GM21619 (cell line): ENCODE data around the gene ALAD.
A peak's percentile ranks its signal among the peaks of the same experiment; 100 is the strongest.
"Not testable (repeated sequence)": the region's sequence is repeated elsewhere in the genome, so short reads cannot be mapped to it uniquely, and the experiment has no call there.

Source experiments
- ATAC-seq: cut with Tn5 transposase; IDR thresholded peaks from one replicate; pipeline ENCODE4 v1.9.1; 2021; ENCODE audit not compliant: unreplicated experiment

The ALAD gene

DNA sequence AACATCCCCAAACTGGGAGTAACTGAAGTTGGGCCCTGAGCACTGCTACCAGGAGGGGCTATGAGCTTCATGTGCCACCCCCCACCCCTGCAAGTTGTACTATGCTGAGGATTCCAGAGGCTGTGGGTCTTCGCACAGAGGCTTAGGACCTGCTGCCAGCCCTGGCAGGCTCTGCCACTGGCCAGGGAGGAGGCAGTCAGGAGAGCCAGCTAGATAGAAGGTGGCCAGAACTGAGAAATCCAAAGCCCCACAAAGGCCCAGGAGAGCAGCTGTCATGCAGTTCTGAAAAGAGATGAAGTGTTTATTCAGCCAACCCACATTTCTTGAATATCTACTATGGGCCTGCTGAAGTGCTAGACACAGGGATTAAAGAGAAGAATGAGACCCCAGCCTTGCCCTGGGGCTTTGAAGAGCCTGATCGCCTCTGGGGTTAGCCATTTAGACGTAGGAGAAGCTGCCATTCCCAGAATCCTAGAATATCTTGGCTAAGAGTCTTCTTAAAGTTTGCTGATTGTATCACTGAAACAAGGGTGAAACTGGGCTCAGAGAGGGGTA, 1.4 kb downstream of the ALAD start:
- ATAC-seq, result no peak

DNA sequence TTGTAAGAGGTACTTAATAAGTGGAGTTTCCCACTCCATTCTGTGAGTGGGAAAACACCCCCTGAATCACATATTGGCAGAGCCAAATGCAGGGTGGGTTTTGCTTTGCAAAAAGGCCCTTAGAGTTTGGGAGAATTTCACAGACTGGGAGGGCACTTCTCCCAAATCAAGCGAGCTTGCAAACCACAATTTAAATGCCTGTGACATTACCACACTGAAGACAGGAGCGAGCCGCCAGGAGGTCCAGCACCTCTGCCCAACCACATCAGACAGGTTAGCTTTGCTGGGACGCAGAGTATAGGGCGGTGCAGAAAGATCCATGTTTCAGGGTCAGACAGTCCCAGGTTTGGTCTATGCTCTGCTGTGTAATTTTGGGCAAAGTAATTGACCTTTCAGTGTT, 2.3 kb downstream of the ALAD start:
- no peak for ATAC-seq

DNA sequence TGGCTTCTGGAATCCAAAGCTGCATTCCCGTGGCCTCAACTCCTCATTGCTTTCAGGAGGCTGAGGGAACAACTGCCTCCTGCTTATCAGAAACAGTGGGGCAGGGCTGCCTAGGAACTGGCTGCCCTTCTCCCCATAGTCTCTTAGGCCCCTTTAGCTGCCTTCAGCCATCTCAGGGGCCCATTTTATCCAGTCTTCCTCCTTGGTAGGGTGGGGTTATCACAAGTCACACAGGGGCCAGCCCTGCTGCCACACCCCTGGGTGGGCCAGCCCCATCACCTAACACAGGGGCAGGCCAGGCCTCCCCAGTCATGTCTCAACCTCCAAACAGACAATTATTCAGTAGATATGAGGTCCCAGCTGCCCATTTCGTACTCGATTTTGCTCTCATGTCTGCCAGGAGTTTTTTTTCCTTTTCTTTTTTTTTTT, 3.9 kb downstream of the ALAD start:
- no peak for ATAC-seq

DNA sequence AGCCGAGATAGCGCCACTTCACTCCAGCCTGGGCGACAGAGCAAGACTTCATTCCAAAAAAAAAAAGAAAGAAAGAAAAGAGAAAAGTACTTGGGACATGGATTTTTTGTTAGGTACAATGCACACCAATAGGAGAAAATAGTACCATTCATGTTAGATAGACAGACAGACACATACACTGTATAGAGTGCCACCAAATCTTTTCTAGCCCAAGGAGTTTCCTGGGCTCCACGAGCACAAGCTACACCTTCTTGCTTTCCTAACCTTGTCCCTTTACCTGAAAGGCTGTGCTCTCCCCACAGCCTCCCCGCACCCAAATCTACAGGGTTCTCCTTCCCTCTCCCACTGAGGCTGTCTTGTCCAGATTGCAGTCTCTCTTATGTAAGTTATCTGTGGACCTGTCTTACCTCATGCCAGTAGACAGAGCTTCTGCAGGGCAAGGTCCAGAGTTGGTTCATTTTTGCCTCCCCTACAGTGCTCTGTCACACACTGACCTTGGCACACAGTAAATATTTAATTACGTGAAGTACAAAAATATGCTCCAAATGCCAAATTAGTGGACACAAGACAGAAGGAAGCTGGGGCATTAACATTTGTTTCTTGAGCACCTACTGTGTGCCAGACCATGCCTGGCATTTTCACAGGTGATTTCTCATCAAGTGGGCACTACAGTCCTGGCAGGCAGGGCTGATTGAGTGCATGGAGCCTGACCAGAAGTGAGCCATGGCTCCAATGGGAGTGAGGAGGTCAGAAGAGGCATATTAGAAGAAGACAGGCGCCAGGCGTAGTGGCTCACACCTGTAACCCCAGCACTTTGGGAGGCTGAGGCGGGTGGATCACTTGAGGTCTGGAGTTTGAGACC, 5.9 kb downstream of the ALAD start:
- ATAC-seq, result no peak

DNA sequence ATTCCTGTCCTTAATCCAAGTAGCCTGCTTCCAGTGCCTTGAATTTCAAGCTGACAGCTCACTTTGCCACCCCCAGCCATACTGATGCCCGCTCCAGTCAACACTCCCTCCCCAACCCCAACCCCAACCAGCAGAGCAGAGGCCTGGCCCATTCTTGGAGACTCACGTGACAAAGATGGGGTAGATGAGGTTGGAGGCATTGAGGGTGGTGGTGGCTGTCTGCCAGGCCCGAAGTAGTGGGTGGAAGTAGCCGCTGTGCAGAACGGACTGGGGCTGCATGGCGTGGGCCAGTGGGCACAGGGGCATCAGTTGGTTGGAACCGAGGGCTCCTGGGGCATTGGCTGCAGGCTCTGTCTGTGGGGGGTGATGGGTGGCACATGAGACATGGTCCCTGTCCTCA, 7.8 kb downstream of the ALAD start:
- ATAC-seq, result no peak

GRCh38 chr9:113391917-113392316, 9.2 kb downstream of the ALAD start:
- no peak for ATAC-seq

DNA sequence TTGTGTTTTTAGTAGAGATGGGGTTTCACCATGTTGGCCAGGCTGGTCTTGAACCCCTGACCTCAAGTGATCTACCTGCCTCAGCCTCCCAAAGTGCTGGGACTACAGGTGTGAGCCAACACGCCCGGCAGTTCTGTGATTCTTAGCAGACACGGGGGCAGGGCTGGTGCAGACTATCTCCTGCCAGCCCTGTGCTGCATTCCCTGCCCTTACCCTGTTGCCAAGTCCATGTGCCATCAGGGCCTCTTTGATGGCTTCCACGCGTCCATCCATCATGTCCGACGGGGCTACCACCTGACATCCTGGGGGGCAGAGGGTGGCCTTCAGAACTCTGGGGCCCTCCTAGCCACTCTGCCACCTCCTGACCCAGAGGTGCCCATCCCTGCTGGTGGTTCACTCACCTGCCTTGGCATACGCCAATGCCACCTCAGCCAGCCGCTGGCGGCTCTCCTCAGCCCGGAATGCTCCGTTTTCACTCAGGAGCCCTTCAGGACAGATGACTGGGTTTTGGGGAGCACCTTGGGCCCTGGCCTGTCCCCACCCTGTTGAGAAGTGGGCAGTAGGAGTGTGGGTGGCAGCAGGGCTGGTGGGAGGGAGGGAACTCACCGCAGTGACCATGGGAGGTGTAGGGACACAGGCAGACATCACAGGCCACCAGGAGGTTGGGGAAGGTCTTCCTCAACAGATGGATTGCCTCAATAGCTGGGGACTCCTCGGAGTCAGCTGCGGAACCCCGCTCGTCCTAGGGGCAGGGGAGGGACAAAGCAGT, 10.7 kb downstream of the ALAD start:
- no peak for ATAC-seq

GRCh38 chr9:113389451-113389850, 11.6 kb downstream of the ALAD start:
- no peak for ATAC-seq

GRCh38 chr9:113388833-113389232, 12.3 kb downstream of the ALAD start:
- ATAC-seq, result no peak

DNA sequence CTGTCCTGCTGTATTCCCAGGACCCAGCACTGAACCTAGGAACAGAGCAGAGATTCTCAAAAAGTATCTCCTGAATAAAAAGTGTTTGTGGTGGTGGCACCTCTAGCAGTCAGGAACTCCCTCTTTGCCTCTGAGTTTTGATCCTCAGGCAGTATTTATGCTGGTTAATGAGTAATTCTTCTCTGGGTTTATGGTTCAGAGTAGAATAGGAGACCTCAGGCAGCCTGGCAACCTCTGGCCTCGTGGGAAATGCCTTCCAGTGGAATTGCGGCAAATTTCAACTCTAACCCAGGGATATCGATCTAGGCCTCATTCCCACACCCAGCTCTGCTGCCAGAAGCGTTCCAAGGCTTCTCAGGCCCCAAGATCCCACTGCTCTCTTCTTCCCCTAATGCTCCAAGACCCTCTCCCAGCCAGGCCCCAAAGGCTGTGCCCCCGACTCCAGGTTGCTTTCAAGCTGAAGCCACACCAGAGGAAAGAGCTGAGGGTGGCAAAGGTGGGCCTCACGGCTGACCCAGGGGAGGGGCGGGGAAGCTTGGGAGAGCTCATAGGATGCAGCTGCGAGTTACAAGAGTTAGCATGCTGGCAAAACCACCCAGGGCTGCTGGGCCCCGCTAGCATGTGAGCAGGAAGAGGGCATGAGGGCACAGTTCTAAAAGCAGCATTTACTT, 13.4 kb downstream of the ALAD start:
- no peak for ATAC-seq

DNA sequence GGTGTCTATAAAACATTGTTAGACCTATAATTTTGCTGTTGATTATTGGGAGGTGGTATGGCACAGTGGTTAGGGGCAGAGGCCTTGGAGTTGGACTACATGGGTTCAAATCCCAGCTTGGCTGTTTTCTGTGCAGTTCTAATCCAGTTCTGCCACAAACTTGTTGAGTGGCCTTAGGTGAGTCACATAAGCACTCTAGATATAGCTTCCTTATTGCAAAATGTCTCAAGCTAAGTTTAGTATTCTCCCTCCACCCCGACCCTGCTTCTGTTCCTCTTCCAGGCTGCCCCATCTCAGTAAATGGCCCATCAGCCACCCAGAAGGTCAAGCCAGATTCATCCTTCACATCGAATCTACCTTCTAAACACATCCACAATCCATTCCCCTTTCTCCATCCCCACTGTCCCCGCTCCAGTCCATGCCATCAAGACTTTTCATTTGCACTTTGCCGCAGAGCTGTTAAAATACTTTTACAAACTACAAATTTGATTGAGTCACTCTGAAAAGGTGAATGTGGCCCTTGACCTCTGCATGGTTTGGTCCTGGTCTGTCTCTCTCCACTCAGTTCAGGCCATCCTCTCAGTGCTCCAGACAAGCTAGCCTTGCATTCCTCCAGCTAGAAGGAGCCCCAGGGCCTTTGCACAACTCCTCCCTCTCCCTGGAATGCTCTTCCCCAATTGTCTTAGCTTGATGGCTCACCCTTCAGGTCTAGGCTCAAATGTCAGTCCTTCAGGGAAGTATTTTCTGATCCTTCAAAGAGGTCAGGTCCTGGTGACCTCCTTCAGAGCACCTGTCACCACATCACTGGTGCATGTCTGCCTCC, 14.3 kb downstream of the ALAD start:
- no peak for ATAC-seq

DNA sequence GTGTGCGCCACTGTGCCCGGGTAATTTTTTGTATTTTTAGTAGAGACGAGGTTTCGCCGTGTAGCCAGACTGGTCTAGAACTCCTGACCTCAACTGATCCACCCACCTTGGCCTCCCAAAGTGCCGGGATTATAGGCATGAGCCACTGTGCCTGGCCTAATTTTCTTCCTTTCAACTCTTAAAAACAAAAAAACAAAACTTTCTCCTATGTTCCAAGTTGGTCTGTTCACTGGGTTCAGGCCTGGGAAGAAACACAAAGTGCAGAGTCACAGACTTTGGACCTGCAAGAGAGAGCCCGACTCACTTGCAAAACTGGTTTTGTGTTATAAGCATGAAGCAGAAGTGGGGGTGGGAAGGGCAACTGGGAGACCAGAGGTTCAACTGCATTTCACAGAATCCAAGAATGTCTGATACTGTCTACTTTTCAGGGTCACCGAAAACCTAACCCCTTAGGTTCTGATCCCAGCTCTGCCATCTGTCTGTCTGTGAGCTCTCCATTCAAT, 19.1 kb downstream of the ALAD start:
- ATAC-seq, result no peak

DNA sequence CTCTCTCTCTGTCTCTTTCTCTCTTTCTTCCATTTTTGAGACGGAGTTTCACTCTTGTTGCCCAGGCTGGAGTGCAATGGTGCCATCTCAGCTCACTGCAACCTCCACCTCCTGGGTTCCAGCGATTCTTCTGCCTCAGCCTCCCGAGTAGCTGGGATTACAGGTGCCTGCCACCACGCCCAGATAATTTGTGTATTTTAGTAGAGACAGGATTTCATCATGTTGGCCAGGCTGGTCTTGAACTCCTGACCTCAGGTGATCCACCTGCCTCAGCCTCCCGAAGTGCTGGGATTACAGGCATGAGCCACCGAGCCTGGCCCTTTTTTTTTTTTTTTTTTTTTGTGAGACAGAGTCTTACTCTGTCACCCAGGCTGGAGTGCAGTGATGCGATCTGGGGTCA, 19.6 kb downstream of the ALAD start:
- not testable (repeated sequence) for ATAC-seq

GRCh38 chr9:113380869-113381378, 20.2 kb downstream of the ALAD start:
- peak; percentile 75 for ATAC-seq

DNA sequence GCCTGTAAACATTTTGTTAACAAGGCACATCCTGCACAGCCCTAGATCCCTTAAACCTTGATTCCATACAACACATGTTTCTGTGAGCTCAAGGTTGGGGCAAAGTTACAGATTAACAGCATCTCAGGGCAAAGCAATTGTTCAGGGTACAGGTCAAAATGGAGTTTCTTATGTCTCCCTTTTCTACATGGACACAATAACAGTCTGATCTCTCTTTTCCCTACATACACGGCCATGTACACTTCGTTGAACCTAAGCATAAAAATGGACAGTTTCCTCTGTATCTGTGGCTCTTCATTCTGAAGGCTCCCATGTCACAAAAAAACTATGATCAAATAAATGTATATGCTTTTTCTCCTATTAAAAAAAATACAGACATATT, 21.3 kb downstream of the ALAD start:
- not testable (repeated sequence) for ATAC-seq

DNA sequence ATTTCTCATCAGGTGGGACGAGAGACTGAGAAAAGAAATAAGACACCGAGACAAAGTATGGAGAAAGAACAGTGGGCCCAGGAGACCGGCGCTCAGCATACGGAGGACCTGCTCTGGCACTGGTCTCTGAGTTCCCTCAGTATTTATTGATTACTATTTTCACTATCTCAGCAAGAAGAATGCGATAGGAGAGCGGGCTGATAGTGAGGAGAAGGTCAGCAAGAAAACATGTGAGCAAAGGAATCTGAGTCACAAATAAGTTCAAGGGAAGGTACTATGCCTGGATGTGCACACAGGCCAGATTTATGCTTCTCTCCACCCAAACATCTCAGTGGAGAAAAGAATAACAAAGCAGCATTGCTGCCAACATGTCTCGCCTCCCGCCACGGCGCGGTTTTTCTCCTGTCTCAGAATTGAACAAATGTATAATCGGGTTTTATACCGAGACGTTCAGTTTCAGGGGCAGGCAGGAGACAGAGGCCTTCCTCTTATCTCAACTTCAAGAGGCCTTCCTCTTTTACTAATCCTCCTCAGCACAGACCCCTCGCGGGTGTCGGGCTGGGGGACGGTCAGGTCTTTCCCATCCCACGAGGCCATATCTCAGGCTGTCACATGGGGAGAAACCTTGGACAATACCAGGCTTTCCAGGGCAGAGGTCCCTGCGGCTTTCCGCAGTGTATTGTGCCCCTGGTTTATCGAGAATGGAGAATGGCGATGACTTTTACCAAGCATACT, 21.8 kb downstream of the ALAD start:
- not testable (repeated sequence) for ATAC-seq

DNA sequence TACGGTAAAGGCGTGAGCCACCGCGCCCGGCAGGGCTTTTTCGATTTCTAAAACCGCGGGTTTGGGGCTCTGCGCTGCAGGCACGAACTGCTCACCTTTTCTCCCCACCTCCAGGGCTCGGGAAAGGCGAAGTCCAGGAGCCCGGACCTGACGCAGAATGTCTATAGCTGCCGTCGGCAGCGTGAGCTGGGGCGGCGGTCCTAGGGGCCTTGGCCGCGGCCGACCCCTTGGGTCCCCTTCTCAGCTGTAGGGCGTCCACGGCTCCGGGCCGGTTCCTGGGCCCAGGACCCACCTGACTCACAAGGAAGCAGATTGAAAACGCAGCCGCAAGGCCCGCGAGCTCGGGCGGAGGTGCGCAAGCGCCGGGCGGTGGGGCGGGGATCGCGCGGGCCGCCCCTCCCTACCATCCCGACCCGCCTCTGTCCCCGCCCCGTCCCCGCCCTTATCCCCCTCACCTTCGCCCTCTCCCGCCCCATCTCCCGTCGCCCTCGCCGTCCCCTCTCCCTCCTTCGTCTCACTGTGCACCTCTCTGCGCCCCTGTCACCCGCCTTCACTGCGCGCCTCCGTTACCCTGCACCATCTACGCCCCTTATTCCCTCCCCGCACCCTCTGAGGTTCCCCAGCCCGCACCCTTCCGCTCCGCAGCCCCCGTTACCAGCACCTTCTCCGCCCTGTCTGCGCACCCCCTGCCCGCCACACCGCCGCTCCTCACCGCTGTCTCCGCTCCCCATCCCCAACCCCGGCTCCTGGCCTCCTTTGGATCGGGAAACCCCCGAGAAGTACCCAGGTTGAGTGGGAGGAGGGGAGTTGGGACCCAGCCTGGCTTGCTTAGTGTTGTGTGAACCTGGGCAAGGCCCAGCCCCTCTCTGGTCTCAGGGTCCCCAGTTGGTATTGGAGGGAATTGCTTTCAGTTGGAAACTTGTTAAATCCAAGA, 24.2 kb downstream of the ALAD start, which contains the start of gene HDHD3:
Gene HDHD3 (minus strand): TSS at position 353 of the 934 bp plus-strand sequence. CDS start 2,632 bp downstream, outside the sequence.
- ATAC-seq, result peak; percentile 71
